Left ventricle myocardium inferior (tissue), 1 donor: ENCODE measurements around the gene CTNS. TPM values are rescaled to one million over a fixed set of nuclear protein-coding genes. Genes with fewer than 3 reads are reported as not detected.

Experiments
- DNase-seq: peaks from one replicate; pipeline ENCODE4 v3.0.0-alpha.2; 2020
- H3K27ac ChIP-seq: fragments of 200-600 bp; replicated peaks from 2 replicates; pipeline ENCODE4 v1.8.0; 2021
- H3K27me3 ChIP-seq: fragments of 200-600 bp; 2 replicates; pipeline ENCODE4 v1.8.0; 2021; ENCODE audit warnings: low read depth
- H3K36me3 ChIP-seq: fragments of 200-600 bp; 2 replicates; pipeline ENCODE4 v1.8.0; 2021
- H3K4me1 ChIP-seq: fragments of 200-600 bp; 2 replicates; pipeline ENCODE4 v1.8.0; 2021
- H3K4me3 ChIP-seq: fragments of 200-600 bp; 2 replicates; pipeline ENCODE4 v1.8.0; 2021; ENCODE audit warnings: mild to moderate bottlenecking, moderate library complexity
- H3K9me3 ChIP-seq: fragments of 200-600 bp; replicated peaks from 2 replicates; pipeline ENCODE4 v1.8.0; 2021
- CTCF ChIP-seq: fragments of 200-600 bp; IDR thresholded peaks from 2 replicates; pipeline ENCODE4 v1.8.0; 2021; ENCODE audit warnings: antibody characterized with exemption, mild to moderate bottlenecking, borderline replicate concordance
- intact Hi-C: fragments of 100-400 bp; cut with micrococcal nuclease; formaldehyde crosslinking; loops from one replicate; pipeline ENCODE4 v1.11.0; 2022
- total RNA-seq: library from RNA; stranded (reverse); fragmentation: NEBNext Ultra II Directional; extraction: Animal tissue kit (Norgen Biotek cat#: 25700); gene quantifications from one replicate; pipeline ENCODE4 v1.2.1, GENCODE V29; 2021
- donor health status: DM: no; HTN: yes; CAD: no; lungs with severe emphysema.

CTNS gene
- total RNA-seq, 1 donor from 2014 or later = 6.2 TPM

DNA sequence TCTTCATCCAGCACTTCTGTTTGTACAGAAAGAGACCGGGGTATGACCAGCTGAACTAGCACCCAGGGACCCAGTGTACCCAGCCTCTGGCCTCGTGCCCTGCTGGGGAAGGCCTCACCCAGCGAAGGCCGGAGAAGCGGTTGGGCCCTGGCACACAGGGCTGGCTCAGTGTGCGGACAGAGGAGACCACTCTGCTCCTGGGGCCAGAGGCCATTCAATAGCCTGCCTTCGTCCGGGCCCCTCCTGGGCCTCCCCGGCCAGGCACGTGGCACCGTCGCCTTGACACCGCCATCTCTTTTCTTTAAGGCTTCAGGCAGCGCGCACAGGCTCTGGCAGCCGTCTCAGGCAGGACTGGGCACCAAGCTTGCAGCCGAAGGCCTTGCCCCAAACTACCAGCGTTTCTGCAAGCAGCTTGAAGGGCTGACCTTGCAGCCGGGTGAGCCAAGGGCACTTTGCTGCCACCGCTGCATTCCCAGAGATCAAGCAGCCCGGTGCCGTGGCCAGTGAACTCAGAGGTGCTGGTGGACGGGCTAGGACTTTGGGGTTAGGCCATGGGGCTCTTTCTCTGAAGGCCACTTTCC, 23.8 kb downstream of the CTNS start:
- no peaks in the 10 kb centered on the region for H3K27me3 ChIP-seq
- H3K4me3 ChIP-seq = no peak overlapping the region
- TF ChIP-seq CTCF = no peak
- DNase-seq = peak; percentile 42
- intact Hi-C loops = no loop called here
- peaks cover 36% of the 10 kb centered on the region for H3K36me3 ChIP-seq
- H3K9me3 ChIP-seq = no peaks in the 10 kb centered on the region
- H3K27ac ChIP-seq = peak overlapping the region; percentile 87
- H3K4me1 ChIP-seq = peaks cover 54% of the 10 kb centered on the region

- H3K4me3 ChIP-seq = no peak overlapping the region
- no peak overlapping the region for H3K27ac ChIP-seq
- H3K9me3 ChIP-seq = no peaks in the 10 kb centered on the region
- no peak for DNase-seq
- intact Hi-C loops = no loop called here
- H3K4me1 ChIP-seq = peaks cover 78% of the 10 kb centered on the region
- peaks cover 36% of the 10 kb centered on the region for H3K36me3 ChIP-seq
- no peak for TF ChIP-seq CTCF
- H3K27me3 ChIP-seq = no peaks in the 10 kb centered on the region
Observed at GRCh38 chr17:3663102-3664011, 26.8 kb downstream of the CTNS start.

DNA sequence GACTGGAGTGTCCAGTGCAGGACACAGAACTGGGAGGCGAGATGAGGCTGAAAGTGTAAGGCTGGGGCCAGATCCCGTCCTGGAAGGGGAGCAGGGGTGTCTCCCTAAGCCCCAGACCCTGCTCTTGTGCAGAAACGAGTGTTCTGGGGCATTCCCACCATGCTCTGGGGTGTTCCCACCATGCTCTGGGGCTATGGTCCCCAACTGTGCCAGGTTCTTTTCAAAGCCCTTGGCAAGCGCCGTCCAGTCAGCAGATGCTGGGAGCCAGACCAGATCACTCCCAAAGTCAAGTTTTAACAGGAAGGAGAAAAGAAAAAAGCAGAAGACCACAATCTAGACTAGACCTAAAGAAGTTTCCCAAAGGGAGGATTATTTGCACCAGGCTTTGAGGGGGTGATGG, 29.3 kb downstream of the CTNS start:
- H3K4me3 ChIP-seq = peak overlapping the region; percentile 89
- intact Hi-C loops = no loop called here
- peaks cover 36% of the 10 kb centered on the region for H3K36me3 ChIP-seq
- peak overlapping the region; percentile 100 for H3K27ac ChIP-seq
- TF ChIP-seq CTCF = no peak
- no peaks in the 10 kb centered on the region for H3K9me3 ChIP-seq
- H3K27me3 ChIP-seq = no peaks in the 10 kb centered on the region
- peak; percentile 53 for DNase-seq
- H3K4me1 ChIP-seq = peaks cover 74% of the 10 kb centered on the region

- no peak for TF ChIP-seq CTCF
- Histone ChIP-seq H3K4me1 (peaks cover 67% of the 10 kb centered on the region), H3K27ac (peak overlapping the region; percentile 100), H3K4me3 (peak overlapping the region; percentile 89), H3K27me3 (no peaks in the 10 kb centered on the region), H3K36me3 (peaks cover 35% of the 10 kb centered on the region), H3K9me3 (no peaks in the 10 kb centered on the region)
- intact Hi-C loops = no loop called here
- DNase-seq = no peak
Observed at GRCh38 chr17:3666516-3666915, 30.0 kb downstream of the CTNS start.

DNA sequence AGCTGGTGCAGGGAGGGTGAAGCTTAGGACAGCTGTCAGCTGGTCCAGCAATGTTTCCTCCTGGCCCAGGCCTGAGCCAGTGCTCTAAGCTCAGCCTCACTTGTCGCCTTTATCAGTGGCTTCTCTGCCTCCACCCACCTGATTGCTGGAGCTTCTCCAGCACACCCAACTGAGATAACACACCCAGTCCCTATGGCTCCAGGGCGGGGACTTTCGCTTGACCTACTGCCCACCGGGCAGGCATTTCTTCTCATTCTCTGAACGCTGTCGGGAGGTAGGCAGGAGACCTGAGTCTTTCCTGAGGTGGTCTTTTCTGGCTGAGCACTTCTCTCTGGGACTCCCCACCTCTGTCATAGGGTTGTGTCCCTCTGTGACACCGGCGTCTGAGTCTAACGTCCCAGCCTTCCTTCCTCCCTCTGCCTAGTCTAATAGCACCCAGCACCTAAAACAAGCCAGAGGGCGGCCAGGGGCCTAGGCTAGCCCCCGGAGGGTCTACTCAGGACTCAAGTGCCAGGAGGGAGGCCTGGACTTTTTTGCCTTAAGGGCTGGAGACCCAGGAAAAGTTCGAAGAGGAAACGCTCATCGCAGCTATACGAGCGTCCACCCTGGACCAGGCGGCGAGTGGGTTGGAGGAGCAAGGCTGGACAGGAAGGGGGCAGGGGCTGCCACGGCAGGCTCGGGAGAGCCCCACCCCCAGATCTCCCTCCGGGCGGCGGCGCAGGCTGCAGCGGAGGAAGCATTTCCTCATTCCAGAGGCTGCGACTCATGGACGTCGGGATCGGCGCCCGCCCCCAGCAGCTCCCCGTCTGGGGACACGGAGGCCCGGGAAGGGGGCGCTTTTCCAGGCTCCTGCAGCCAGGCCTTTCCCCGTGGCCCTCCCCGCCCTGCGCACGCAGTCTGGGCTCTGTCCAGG, 31.1 kb downstream of the CTNS start:
- DNase-seq = peak; percentile 91
- Histone ChIP-seq H3K27ac (peak overlapping the region; percentile 100), H3K27me3 (no peaks in the 10 kb centered on the region), H3K9me3 (no peaks in the 10 kb centered on the region), H3K4me3 (peak overlapping the region; percentile 89), H3K4me1 (peaks cover 63% of the 10 kb centered on the region), H3K36me3 (peaks cover 24% of the 10 kb centered on the region)
- intact Hi-C loops = no loop called here
- no peak for TF ChIP-seq CTCF
